ENCODE measurements around the gene PHF12. TPM values are rescaled to one million over a fixed set of nuclear protein-coding genes. Genes with fewer than 3 reads are reported as not detected.
A peak's percentile ranks its signal among the peaks of the same experiment; 100 is the strongest.

PHF12 gene
- total RNA-seq, 1 experiment from 2014 or later, result 79.1 TPM

DNA sequence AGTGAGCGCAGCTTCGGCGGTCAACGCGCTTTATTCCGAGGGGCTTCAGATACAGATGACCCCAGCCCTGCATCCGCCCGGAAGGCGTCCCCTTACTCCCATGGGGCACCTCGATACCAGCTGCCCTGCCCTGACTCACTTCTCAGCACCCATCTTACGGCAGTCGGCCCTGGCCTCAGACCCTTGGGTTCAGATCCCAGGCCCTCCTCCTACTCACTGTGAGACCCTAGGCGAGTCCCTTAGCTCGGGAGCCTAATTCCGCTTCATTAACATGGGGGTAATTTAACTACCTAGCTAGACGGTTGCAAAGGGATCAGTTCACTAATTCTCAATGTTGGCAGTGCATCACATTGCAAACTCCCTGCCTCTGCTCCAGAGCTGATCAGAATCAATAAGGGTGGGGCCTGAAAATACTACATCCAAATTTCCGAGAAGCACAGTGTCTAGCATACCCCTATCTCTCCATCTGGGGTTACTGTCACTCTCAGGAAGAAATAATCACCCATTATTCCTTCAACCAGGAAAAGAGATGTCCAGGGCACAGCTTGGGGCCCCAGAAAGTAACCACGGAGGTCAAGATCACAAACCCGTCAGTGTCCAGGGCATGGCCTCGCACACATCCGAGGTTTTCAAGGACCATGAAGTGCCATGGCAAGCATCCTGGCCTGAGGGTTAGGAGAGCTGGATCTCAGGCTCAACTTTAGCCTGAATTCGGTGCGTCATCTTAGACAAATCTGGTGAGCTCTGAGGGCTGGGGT lies 53.4 kb downstream of the PHF12 start:
- TF ChIP-seq SIN3A (IDR thresholded peaks at IDR 0.05; ENCODE audit: borderline replicate concordance, insufficient read depth, low read depth, low read length), result no peak
- TF ChIP-seq, protein P1, sequence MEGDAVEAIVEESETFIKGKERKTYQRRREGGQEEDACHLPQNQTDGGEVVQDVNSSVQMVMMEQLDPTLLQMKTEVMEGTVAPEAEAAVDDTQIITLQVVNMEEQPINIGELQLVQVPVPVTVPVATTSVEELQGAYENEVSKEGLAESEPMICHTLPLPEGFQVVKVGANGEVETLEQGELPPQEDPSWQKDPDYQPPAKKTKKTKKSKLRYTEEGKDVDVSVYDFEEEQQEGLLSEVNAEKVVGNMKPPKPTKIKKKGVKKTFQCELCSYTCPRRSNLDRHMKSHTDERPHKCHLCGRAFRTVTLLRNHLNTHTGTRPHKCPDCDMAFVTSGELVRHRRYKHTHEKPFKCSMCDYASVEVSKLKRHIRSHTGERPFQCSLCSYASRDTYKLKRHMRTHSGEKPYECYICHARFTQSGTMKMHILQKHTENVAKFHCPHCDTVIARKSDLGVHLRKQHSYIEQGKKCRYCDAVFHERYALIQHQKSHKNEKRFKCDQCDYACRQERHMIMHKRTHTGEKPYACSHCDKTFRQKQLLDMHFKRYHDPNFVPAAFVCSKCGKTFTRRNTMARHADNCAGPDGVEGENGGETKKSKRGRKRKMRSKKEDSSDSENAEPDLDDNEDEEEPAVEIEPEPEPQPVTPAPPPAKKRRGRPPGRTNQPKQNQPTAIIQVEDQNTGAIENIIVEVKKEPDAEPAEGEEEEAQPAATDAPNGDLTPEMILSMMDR (IDR thresholded peaks at IDR 0.05), result 0 out of 2 replicates have a peak, but pooled peaks have one; percentile 0
- Histone ChIP-seq H3K27ac (ENCODE audit: low read length) (peak overlapping the region; percentile 83), H3K4me3 (ENCODE audit: low read depth in 2 of 2, low read length in 2 of 2) (peak overlapping the region; percentile 77 to 89), H3K4me1 (ENCODE audit: control insufficient read depth, insufficient read depth, low read length) (peaks cover 18% of the 10 kb centered on the region), H3K36me3 (ENCODE audit: control insufficient read depth, insufficient read depth, low read length) (no peaks in the 10 kb centered on the region; the same call in 1 of the 2 replicates), H3K27me3 (ENCODE audit: control insufficient read depth, insufficient read depth, low read length) (no peaks in the 10 kb centered on the region), H3K9me3 (ENCODE audit: control insufficient read depth, insufficient read depth, low read depth, low read length) (no peaks in the 10 kb centered on the region)
- CTCF ChIA-PET, result interaction anchor here (1.0 kb wide), 1 partner anchor 134 kb away, joined by 3 read pairs; no protein-coding TSS in a partner anchor
- BruUV-seq (replicated peaks), result no TSS peak
- POLR2A ChIA-PET, result interaction anchor here (0.6 kb wide), 1 partner anchor 26 kb away, joined by 4 read pairs; no protein-coding TSS in a partner anchor
- peak; percentile 41 for ATAC-seq
- intact Hi-C loops (cut with micrococcal nuclease; ENCODE audit: unreplicated experiment) (no loop called here), in situ Hi-C loops (cut with HindIII; ENCODE audit: low pct_unique_long_range_greater_than_20kb, low sequenced_read_pairs) (no loop called here)
- DNase-seq (ENCODE audit: low read depth, low spot score), result no peak

DNA sequence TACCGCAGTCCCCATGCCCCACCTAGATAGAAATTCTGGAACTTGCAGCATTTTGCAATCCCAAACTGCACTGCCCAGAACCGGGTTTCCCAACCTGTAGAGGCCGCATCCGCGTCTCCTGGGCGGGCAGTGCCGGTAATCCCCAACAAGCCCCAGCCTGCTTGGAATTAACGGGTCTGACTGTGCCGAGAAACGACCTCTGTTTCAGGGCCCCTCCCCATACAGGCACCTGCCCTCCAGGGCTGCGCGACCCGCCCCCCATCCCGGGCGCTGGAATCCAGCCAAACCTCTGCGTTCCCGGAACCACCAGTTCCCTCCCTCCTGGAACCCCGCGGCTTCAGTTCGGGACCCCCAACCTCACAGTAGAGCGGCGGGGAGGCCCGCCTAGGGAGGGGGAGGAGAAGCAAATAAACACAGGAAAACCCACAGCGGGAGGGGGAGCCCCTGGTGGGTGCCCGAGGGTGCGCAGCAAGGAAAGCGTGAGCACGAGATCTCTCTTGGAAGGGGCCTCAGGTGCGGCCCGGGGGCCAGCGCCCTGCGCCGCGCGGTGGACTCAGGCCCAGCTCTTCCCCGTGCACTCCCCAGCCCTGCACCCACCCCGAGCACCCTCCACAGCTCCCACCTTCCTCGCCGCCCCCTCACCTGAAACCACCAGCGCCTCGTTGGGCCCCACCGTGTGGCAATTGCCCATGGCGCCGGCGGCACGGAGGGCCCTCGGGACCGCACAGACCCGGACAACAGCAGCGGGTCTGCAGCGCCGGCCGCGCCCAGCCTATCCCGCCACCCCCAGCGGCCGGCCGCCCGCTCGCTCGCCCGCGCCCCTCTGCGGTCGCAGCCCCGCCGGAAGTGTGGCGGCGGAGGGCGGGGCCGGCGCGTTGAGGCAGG lies 54.2 kb downstream of the PHF12 start, which contains the start of gene FLOT2:
FLOT2 (minus strand) TSS at position 850 of the 885 bp plus-strand sequence; CDS start at position 691, 159 bp downstream.
- peak within 1 kb of the TSS; percentile 77 to 89 for H3K4me3 ChIP-seq (ENCODE audit: low read depth in 2 of 2, low read length in 2 of 2)
- no peaks in the 10 kb centered on the region for H3K9me3 ChIP-seq (ENCODE audit: control insufficient read depth, insufficient read depth, low read depth, low read length)
- no peaks in the 10 kb centered on the region for H3K27me3 ChIP-seq (ENCODE audit: control insufficient read depth, insufficient read depth, low read length)
- CTCF ChIA-PET, result interaction anchor here (0.7 to 1.0 kb wide), 2 partner anchors 55 to 134 kb away, joined by 3 to 5 read pairs; partner anchors contain the start of gene FAM222B
- DNase-seq (ENCODE audit: low read depth, low spot score) (no peak), ATAC-seq (peak; percentile 83)
- TF ChIP-seq SIN3A (IDR thresholded peaks at IDR 0.05; ENCODE audit: borderline replicate concordance, insufficient read depth, low read depth, low read length) (0 out of 2 replicates have a peak, but pooled peaks have one; percentile 67), TCF7L2 (IDR thresholded peaks at IDR 0.05; ENCODE audit: low read depth, low read length) (no peak), POLR2AphosphoS5 (IDR thresholded peaks at IDR 0.05; ENCODE audit: low read depth, low read length) (peak; percentile 63; the same call in 1 of the 2 replicates)
- TF ChIP-seq, protein P1 (IDR thresholded peaks at IDR 0.05), result peak; percentile 54; the same call in 1 of the 2 replicates
- in situ Hi-C loops (cut with HindIII; ENCODE audit: low pct_unique_long_range_greater_than_20kb, low sequenced_read_pairs), result no loop called here
- POLR2A ChIA-PET, result interaction anchor here (0.6 kb wide), 1 partner anchor 26 kb away, joined by 4 read pairs; no protein-coding TSS in a partner anchor
- H3K36me3 ChIP-seq (ENCODE audit: control insufficient read depth, insufficient read depth, low read length), result no peaks in the 10 kb centered on the region; the same call in 1 of the 2 replicates
- BruUV-seq (replicated peaks), result no TSS peak
- H3K4me1 ChIP-seq (ENCODE audit: control insufficient read depth, insufficient read depth, low read length), result peaks cover 18% of the 10 kb centered on the region
- intact Hi-C loops (cut with micrococcal nuclease; ENCODE audit: unreplicated experiment), result no loop called here
- H3K27ac ChIP-seq (ENCODE audit: low read length), result peak within 1 kb of the TSS; percentile 83

DNA sequence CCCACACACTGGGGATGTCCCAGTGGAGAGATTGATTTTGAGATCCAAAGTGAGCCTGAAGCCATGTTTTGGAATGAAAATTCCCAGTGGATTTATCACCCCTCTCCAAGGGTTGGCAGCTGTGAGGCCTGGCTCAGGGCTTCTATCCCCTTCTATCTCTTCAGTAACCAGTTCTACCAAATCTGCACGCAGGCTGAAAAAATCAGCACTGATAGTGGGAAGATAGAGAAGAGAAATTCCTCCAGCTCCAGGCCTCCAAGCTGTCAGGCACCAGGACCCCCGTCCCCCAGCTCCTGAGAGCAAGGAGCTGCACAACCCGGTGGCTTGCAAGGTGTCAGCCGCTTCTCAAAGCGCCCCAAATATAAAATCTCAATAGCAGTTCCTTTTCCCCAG lies 54.8 kb downstream of the PHF12 start:
- peak overlapping the region; percentile 77 to 89 for H3K4me3 ChIP-seq (ENCODE audit: low read depth in 2 of 2, low read length in 2 of 2)
- no peak for ATAC-seq
- no TSS peak for BruUV-seq (replicated peaks)
- in situ Hi-C loops (cut with HindIII; ENCODE audit: low pct_unique_long_range_greater_than_20kb, low sequenced_read_pairs), result no loop called here
- POLR2A ChIA-PET, result no interaction called here
- no peaks in the 10 kb centered on the region; the same call in 1 of the 2 replicates for H3K36me3 ChIP-seq (ENCODE audit: control insufficient read depth, insufficient read depth, low read length)
- no peaks in the 10 kb centered on the region for H3K27me3 ChIP-seq (ENCODE audit: control insufficient read depth, insufficient read depth, low read length)
- CTCF ChIA-PET, result no interaction called here
- intact Hi-C loops (cut with micrococcal nuclease; ENCODE audit: unreplicated experiment), result no loop called here
- TF ChIP-seq, protein P2, sequence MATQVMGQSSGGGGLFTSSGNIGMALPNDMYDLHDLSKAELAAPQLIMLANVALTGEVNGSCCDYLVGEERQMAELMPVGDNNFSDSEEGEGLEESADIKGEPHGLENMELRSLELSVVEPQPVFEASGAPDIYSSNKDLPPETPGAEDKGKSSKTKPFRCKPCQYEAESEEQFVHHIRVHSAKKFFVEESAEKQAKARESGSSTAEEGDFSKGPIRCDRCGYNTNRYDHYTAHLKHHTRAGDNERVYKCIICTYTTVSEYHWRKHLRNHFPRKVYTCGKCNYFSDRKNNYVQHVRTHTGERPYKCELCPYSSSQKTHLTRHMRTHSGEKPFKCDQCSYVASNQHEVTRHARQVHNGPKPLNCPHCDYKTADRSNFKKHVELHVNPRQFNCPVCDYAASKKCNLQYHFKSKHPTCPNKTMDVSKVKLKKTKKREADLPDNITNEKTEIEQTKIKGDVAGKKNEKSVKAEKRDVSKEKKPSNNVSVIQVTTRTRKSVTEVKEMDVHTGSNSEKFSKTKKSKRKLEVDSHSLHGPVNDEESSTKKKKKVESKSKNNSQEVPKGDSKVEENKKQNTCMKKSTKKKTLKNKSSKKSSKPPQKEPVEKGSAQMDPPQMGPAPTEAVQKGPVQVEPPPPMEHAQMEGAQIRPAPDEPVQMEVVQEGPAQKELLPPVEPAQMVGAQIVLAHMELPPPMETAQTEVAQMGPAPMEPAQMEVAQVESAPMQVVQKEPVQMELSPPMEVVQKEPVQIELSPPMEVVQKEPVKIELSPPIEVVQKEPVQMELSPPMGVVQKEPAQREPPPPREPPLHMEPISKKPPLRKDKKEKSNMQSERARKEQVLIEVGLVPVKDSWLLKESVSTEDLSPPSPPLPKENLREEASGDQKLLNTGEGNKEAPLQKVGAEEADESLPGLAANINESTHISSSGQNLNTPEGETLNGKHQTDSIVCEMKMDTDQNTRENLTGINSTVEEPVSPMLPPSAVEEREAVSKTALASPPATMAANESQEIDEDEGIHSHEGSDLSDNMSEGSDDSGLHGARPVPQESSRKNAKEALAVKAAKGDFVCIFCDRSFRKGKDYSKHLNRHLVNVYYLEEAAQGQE (IDR thresholded peaks at IDR 0.05; ENCODE audit: insufficient read depth in 1 of 2, low read depth in 2 of 2, low read length in 1 of 2), result no peak
- TF ChIP-seq TCF7L2 (IDR thresholded peaks at IDR 0.05; ENCODE audit: low read depth, low read length), result no peak
- no peak for TF ChIP-seq SIN3A (IDR thresholded peaks at IDR 0.05; ENCODE audit: borderline replicate concordance, insufficient read depth, low read depth, low read length)
- TF ChIP-seq, protein P1 (IDR thresholded peaks at IDR 0.05), result no peak
- TF ChIP-seq POLR2AphosphoS5 (IDR thresholded peaks at IDR 0.05; ENCODE audit: low read depth, low read length), result no peak
- H3K27ac ChIP-seq (ENCODE audit: low read length), result peak overlapping the region; percentile 80
- no peaks in the 10 kb centered on the region for H3K9me3 ChIP-seq (ENCODE audit: control insufficient read depth, insufficient read depth, low read depth, low read length)
- DNase-seq (ENCODE audit: low read depth, low spot score), result no peak
- H3K4me1 ChIP-seq (ENCODE audit: control insufficient read depth, insufficient read depth, low read length), result peaks cover 15% of the 10 kb centered on the region
